ENCODE data around the gene M1AP.
"Not testable (repeated sequence)": the region's sequence is repeated elsewhere in the genome, so short reads cannot be mapped to it uniquely, and the experiment has no call there.

Gene M1AP

DNA sequence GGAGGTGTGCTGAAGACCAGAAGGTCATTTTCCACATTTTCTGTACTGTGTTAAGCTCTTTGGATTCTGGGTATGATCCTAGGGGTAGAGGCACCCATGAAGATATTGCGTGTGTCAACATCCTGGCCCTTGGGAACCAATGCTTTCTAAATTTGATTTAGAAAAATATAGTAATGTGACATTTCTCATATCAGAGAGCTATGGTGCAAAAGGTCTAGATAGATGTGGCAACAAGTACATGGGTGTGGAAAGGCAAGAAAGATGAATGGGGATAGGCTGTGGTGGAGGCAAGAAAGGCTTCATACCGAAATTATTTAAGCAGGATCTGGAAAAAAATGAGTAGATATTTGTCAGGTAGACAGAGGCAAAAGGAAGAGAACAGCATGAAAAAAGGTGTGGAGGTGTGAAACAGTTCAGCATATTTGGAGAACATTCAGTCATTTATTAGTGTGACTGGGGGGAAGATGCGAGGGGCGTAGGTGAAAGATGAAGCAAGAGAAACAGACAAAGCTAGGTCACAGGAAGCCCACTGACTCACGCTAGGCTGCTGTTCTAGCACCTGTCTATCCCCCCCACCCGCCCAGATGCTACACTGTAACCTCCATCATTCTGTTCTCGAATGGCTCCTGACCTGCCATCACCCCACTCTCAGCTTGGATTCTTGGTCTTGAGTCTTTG, 81.9 kb downstream of the M1AP start:
- peak; percentile 11 for ATAC-seq
- DNase-seq: no peak

DNA sequence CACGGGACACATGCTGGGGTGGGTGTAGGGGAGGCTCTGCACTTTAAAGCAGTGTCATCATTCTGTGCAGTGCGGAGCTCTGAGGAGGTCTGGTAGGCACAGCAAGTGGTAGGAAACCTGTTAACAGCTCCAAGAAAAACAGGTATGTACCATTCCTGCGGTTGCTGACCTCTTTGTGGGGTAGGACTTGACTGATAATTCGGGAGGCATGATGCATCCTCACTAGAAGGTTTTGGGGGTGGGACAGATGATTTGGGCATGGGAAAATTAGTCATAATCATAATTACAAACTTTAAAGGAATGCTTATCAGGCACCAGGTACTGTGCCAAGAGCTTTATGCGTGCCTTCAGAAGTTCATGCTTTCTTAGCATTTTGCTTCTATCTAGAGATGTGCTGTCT, 83.9 kb downstream of the M1AP start:
- ATAC-seq (no peak), DNase-seq (no peak)

DNA sequence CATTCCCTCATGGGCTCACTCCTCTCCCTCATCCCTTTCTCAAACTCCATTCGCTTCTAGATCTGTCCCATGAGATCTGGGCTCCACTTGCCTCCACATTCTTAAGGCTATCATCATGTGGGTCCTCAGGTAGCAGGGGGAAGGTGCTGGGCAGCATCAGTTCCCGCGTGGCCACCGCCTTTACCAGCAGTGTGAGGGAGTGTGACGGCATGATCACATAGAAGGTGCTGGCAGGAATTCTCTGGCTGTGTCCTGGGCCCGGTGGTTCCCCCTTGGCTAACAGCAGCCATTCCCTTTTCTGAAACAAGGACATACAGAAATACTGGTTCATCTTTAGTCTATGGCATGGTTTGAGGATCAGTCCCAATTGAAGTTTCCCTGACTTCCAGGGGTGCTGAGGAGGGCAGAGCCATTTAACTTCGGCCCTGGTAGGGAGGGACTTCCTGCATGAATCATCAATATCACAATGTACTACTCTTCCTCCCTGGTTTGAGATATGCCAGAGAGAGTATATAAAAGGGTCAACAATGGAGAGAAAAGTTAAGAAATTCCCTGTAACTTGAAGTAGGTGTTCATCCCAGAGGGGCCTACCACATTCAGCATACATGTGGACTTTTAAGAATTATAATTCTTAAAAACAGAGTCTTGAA, 85.9 kb downstream of the M1AP start:
- ATAC-seq: no peak
- no peak for DNase-seq

DNA sequence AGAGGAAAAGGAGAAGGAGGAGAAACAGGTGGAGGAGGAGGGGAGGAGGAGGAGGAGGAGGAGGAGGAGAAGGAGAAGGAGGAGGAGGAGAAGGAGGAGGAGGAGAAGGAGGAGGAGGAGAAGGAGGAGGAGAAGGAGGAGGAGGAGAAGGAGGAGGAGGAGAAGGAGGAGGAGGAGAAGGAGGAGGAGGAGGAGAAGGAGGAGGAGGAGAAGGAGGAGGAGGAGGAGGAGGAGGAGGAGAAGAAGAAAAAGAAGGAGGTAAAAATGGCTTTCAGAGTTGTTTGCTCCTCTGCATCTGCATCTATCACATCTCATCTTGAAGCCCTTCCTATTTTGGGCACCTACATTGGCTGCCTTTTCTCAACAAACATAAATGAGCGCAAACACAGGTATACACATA, 87.1 kb downstream of the M1AP start:
- not testable (repeated sequence) for ATAC-seq, DNase-seq

DNA sequence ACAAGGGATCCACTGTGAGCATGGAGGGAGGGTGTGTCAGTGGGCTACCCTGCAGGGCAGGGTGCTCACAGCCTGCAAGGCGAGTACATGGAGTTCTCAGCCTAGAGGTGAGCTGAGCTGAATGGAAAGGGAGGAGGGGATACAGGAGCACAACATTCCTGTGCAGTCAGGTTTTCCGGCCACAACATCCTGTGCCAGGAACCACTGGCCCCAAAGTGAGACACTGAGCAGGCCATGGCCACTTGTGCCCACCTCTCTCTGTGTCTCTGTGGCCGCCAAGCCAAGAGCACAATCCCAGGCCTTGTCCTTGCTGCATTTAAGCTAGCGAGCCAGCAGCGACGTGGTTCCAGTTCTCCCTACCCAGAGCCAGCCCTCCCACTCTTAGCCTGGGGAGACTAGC, 87.5 kb downstream of the M1AP start:
- ATAC-seq (no peak), DNase-seq (no peak)

DNA sequence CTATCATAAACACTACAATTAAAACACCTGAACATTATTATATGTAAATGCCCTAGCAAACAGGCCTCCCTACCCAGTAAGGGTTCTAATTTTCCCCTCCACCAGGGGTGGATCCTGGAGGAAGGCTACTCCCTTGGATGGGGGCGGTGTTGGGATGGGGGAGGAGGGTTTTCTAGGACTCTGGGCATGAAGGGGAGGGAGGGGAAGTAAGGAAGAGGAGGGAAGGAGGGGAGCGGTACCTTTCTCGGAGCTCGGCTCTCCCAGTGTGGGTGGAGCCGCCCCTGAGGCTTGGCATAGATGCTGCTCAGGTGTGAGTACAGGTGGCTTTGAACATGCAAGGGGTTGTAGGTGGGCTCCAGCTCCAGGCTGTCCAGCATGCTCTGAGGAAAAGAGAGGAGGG, 88.2 kb downstream of the M1AP start:
- ATAC-seq (no peak), DNase-seq (no peak)

DNA sequence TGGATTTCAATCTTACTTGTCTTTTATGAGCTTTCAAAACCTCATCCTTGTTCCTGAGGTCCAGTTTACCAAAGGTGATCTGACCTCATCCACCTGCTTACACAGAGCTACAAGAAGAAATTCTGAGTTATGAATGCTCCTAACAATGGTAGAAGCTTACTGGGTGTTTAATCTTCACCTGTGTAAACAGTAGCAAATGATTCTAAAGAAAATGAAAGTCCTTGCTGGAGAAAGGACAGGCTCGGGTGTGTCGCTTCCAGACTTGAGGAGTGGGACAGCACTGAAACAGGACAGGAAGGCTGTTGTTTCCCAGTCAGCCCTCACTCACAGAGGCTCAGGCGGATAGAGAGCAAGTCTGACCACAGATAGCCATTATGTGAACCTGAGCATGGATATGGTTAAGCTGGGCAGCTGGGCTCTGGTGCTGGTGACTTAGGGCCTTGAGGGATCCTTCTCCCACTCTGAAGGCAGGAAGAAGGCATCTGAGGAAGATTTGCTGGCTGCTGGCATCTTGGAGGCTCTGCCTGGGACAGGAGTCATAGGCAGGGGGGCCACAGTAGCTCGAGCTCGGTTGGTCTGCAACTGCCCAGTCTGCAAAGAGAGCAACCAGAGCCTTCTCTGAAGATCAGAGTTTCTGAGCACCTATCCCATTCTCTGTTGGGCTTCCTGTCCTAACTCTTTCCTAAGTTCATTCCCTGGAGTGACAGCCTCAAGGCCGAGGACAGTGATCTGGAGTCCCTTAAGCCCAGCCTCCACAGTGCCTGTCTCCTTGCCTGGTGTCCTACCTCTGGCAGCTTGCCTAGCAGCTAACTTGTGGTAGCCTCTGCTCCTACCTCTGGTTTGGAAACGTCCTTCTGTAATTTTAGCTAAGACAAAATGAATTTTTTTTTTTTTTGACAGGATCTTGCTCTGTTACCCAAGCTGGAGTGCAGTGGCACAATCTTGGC, 89.6 kb downstream of the M1AP start:
- ATAC-seq (no peak), DNase-seq (no peak)

DNA sequence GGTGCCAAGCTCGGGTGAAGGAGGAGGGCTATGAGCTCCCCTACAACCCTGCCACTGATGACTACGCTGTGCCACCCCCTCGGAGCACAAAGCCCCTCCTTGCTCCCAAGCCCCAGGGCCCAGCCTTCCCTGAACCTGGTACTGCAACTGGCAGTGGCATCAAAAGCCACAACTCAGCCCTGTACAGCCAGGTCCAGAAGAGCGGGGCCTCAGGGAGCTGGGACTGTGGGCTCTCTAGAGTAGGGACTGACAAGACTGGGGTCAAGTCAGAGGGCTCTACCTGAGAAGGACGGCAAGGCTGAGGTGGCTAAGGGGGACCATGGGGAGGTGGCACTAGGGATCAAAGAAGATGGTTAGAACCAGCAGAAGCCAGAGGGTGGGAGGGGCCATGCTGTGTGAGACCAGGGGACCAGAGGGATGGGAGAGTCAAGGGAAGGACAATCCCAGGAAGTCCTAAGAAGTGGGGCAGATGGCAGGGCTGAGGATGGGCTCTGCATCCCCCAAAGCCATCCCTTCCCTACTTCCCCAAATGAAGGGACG, 91.2 kb downstream of the M1AP start:
- DNase-seq (no peak), ATAC-seq (no peak)

DNA sequence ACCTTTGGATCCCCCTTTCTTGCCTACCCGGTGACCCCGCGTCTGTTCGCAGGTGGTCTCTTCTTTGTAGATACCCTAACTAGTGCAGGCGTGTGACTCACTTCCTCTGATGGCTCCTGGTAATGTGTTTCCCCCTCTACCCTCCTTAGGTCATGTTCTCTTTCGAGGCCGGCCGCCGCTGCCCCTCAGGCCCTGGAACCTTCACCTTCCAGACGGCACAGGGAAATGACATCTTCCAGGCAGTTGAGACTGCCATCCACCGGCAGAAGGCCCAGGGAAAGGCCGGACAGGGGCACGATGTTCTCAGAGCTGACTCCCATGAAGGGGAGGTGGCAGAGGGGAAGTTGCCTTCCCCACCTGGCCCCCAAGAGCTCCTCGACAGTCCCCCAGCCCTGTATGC, 92.0 kb downstream of the M1AP start:
- DNase-seq: no peak
- ATAC-seq: no peak

DNA sequence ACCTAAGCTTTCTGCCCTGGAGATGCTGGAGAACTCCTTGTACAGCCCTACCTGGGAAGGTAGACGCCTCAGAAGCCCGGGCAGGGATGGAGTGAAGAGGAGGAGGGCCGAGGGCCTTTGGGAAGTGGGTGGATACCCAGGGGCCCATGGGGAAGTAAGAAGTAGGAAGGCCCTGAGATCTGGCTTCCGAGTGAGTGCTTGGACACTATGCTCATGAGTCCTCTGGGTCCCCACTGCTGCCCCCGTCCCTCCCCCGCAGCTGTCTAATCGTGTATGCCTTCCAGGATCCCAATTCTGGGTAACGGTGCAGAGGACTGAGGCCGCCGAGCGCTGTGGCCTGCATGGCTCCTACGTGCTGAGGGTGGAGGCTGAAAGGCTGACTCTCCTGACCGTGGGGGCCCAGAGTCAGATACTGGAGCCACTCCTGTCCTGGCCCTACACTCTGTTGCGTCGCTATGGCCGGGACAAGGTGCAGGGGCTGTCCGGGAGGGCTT, 92.5 kb downstream of the M1AP start:
- ATAC-seq (no peak), DNase-seq (no peak)

DNA sequence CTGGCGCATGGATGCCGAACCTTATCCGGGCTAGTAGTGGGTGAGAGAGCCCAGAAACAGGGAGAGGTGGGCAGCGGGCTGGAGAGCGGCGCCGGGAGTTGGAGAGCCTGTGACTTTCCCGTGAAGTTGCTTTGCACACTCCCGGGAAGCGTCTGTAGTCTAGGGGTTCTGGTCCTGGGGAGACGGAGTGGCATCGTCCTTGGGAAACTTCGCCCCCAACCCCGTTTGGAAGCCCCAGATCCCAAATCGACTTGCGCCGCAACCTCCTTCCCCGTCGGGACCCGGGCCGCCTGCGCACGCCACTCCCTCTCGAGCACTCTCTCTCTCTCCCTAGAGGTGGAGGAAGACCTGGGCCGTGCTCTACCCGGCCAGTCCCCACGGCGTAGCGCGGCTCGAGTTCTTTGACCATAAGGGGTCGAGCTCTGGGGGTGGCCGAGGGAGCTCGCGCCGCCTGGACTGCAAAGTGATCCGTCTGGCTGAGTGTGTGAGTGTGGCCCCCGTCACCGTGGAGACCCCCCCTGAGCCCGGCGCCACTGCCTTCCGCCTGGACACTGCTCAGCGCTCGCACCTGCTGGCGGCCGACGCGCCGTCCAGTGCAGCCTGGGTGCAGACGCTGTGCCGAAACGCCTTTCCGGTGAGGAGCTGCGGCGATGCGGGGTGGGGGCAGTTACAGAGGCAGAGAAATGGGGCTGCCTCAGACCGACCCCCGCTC, 93.2 kb downstream of the M1AP start:
- ATAC-seq (peak; percentile 53), DNase-seq (peak; percentile 55)

DNA sequence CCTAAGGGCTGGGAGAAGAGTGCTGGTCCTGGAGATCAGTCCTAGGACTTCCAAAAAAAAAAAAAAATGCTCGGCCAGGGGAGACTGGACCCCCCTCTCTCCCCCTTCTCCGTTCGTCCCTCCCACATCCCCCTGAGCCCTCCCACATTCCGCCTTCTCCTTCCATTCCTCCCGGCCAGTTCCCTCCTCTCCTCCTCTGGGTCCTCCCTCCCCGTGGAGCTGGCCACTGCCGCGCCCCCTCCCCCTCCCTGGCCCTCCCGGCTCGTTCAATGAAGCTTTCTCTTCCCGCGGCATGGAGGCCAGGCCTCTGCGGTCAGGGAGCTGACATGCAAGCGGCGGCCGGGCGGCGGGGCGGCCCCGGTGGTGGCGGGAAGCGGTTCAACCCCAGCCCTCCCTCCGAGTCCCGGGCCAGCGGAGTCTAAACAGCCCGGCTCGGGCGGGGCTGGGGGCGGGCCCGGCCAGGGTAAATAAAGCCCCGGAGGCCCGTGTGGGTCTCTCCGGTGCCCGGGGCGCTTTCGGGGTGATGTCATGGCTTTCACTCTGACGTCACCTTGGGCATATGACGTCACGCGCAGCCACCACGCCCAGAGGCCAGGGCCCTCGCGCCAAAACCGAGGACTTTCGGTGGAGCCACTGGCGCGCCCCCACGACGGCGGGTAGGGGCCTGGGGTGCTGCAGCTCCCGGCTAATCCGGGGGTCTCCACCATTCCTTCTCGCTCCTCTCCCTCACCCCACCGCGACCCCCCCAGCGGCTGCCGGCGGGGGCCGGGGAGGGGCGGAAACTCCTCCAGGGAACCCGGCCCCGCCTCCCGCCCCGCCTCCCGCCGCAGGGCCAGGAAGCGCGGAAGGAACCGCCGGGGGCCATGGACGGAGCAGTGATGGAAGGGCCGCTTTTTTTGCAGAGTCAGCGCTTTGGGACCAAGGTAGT, 94.0 kb downstream of the M1AP start, which contains the start of the genes DOK1 and LOXL3:
Gene DOK1 (plus strand): TSS at position 829 of the 928 bp plus-strand sequence. CDS start 35 bp downstream, at position 864.
Gene LOXL3 (minus strand): TSS at position 51 of the 928 bp plus-strand sequence. CDS start 1,308 bp downstream, outside the sequence.
- ATAC-seq (peak; percentile 81), DNase-seq (peak; percentile 92)

DNA sequence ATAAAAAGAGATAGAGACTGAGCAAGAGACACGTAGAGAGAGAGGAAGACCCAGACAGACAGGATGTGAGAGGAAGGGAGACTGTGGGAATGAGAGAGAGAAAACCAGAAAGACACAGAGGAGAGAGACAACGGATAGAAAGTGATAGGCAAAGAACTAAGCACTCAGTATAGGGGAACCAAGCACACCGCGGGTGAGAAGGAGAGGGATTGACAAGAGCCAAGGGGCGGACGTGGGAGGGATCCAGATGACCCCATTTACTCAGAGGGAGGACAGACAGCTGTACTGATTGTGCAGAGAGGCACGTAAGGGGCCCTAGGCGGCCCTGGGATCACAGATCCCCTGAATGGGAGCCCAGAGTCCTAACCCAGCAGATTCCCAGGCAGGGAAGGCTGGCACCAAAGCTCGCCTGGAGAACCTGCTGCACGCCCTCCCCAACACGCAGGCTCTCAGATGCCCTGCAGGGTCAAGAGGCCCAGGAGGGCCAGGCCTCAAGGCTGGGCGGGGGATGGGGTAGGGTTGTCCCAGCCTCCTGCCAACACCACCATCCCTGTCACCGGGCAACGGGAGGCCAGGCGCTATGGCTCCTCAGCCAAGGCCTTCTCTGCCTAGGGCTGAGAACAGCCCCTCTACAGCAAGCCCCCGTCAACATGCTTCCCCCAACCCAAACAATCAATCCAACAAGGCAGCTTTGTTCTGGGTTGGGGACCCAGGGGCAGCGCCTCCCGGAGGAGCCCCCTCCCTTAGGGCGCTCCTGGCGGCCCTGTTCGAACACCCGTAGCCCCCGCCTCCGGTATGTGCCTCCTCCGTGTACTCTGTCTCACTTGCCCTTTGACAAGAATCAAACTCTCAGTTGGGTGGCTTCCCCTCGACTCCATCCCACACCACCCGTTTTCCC, 95.0 kb downstream of the M1AP start:
- no peak for ATAC-seq
- DNase-seq: no peak

DNA sequence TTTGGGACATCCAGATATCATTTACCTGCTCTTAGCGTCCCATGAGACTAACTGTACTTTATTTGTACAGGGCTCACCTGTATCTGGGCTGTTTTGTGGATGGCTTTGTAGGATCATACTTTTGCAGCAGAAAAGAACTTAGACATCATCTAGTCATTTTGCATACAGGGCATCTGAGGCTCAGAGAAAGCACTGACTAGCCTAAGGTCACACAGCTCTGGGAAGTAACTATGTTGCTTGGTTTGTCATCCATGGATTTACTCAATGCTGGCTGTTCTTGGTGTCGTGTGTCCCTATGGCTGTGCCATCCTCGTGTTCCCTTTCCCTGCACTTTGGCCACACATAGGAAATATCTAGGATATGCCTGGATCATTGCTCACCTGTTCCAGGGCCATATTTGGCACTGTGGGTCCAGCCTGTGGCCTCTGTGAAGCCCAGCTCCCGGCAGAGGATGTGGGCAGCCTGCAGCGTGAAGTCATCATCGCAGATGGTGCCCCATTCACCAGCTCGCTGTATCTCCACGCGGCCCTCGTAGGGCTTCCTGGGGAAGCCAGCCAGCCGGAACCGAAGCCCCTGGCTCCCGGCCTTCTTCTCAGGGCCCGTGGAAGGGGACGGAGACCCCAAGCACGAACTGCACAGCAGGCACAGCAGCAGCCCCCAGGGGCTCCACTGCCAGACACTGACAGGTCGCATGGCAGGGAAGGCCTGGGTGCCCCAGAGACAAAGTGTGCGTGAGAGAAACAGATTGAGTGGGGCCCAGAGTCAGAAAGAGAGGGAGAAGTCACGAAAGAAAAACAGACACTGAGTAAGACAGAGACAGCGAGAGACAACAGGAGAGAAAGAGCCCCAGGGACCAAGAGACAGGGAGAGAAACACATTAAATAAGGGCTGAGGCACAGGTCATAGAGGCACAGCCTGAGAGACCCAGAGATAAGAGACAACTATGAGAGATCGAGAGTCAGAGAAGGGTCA, 95.9 kb downstream of the M1AP start:
- ATAC-seq: no peak

DNA sequence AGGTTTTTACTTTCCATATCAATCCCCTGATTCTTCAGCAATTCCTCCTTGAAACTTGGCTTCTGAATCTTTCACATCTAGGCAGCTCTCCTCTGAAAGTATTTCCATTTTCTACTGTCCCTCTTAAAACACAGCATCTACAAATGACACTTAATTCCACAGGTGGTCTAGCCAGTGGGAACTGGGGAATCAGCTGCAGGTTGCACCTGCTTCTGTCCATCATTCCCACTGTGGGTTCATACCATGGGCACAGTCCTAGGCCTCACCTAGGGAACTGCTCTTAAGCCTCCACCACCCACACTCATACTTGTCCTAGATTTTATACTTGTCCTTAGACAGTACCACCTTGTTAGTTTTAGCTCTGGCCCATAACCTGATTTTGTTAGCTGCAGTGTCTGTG, 96.6 kb downstream of the M1AP start:
- DNase-seq: no peak

More for the DNA sequence above, 95.9 kb downstream of the M1AP start:
- DNase-seq: no peak

DNA sequence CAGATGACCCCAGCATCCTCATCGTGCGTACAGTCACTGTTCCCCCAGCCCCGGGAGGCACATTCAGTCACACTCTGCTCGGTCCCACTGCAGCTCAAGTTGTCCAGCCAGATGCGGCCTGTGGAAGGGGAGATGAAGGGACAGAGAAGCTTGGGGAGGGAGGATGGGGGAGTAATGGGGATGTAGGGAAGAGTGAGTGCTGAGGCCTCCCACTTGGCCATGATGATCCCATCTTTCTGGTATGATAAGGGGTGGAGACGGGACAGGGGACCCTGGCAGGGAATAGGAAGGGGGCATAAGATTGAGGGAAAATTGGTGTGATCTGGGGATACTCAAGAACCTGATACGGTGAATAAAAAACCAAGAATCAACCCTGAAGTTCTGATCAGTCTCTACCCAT, 97.9 kb downstream of the M1AP start:
- ATAC-seq (no peak), DNase-seq (no peak)

More for the DNA sequence above, 96.6 kb downstream of the M1AP start:
- no peak for ATAC-seq

DNA sequence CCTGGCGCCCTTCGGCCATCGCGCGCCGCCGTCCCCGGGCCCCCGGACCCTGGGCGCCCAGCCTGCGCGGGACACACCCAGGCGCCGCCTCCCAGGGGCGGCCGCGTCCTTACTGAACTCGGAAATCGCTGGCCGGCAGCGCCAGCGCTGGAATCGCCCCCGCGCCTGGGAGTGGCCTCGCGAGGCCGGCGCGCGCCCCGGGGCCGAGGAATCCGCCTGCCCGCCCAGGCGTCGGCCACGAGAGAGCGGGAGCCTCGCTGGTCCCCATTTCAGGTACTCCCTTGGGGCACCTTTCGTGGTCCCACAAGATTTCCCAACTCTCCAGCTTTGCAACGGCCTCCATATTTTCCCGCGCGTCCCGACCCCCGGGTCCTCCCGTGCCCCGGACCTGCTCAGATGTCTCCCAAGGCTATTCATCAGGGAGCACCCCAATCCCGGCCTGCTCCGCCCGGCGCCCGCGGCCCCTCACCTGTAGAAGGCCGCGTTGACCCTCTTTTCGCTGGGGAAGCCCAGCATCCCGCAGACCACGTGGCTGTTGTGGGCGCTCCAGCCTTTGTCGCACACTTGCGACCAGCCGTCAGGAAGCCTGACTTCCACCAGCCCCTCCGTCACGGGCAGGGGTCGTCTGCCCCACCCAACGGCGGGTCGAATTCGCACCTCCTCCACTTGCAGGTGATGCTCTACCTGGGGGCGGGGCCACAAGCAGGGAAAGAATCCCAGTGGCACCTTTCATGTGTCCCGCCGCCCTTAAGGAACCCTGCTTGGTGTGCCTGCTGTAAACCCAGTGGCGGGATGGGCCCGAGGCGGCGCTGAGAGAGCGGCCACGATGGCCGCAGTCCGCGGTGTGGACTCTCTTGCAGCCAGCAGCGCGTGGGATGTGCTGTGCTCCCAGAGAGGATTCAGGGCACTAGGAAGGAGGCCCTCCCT, 99.0 kb downstream of the M1AP start:
- DNase-seq (peak; percentile 52), ATAC-seq (peak; percentile 64)

All from stimulated activated naive CD8-positive, alpha-beta T cell treated with anti-CD3 and anti-CD28 coated beads, Interleukin-15, Interleukin-2, amounts not matched to agents 100 U/mL and 50 U/mL, for 24 hours (primary cell).